Panc1 (cell line): Measurements from ENCODE around the gene ADD1. TPM values are rescaled to one million over a fixed set of nuclear protein-coding genes. Genes with fewer than 3 reads are reported as not detected.

ENCODE experiments used
- ATAC-seq: fragments of 200-7000 bp; cut with Tn5 transposase; 2 replicates; pipeline ENCODE4 v1.9.1; 2020; ENCODE audit warnings: mild to moderate bottlenecking, moderate library complexity
- BruUV-seq: library from RNA; stranded (reverse); fragments of 400-500 nt; replicated peaks from 2 replicates; lab custom pipeline; 2021; lab: Mats Ljungman, UMichigan
- CTCF ChIA-PET: fragments of 300-600 bp; sonication (Branson Sonifier 250); formaldehyde crosslinking; loops from one replicate; lab custom pipeline; 2022; ENCODE audit warnings: antibody characterized with exemption; lab: Charles Lee
- POLR2A ChIA-PET: fragments of 300-600 bp; sonication (Branson Sonifier 250); formaldehyde crosslinking; loops from one replicate; lab custom pipeline; 2022; ENCODE audit warnings: antibody characterized with exemption; lab: Charles Lee
- DNase-seq: peaks from one replicate; pipeline ENCODE4 v3.0.0-alpha.2; 2010; ENCODE audit warnings: low read depth, low spot score
- H3K27ac ChIP-seq: 2 replicates; pipeline ENCODE4 v1.5.1; 2011; ENCODE audit warnings: mild to moderate bottlenecking, low read length, inconsistent platforms
- H3K27me3 ChIP-seq: fragments of 200-500 bp; sonication (Bioruptor generic); 2 replicates; pipeline ENCODE4 v1.6.0; 2014; ENCODE audit warnings: low read length, inconsistent platforms; ENCODE audit not compliant: control insufficient read depth, insufficient read depth
- H3K36me3 ChIP-seq: fragments of 200-500 bp; sonication (Bioruptor generic); 2 replicates; pipeline ENCODE4 v1.5.1; 2014; ENCODE audit warnings: inconsistent platforms, mild to moderate bottlenecking, low read length, moderate library complexity; ENCODE audit not compliant: control insufficient read depth, insufficient read depth
- H3K4me1 ChIP-seq: 2 replicates; pipeline ENCODE4 v1.5.1; 2011; ENCODE audit warnings: inconsistent platforms, mild to moderate bottlenecking, low read length, moderate library complexity; ENCODE audit not compliant: control insufficient read depth, insufficient read depth
- H3K4me3 ChIP-seq, 2 experiments: 2 replicates each; pipeline ENCODE4 v1.5.1; 2011 to 2012; ENCODE audit warnings: low read depth in 2 of 2, low read length in 2 of 2, mild to moderate bottlenecking in 2 of 2, inconsistent platforms in 1 of 2, moderate library complexity in 1 of 2
- H3K9me3 ChIP-seq: fragments of 200-500 bp; sonication (Bioruptor generic); 2 replicates; pipeline ENCODE4 v1.5.1; 2014; ENCODE audit warnings: low read depth, mild to moderate bottlenecking, inconsistent platforms, low read length, moderate library complexity; ENCODE audit not compliant: control insufficient read depth, insufficient read depth
- POLR2AphosphoS5 ChIP-seq: IDR thresholded peaks from 2 replicates; pipeline ENCODE4 v1.6.1; 2012; ENCODE audit warnings: mild to moderate bottlenecking, low read depth, low read length, moderate library complexity
- SIN3A ChIP-seq: IDR thresholded peaks from 2 replicates; pipeline ENCODE4 v1.6.1; 2012; ENCODE audit warnings: low read depth, mild to moderate bottlenecking, low read length, moderate library complexity, borderline replicate concordance; ENCODE audit not compliant: insufficient read depth
- TCF7L2 ChIP-seq: IDR thresholded peaks from 2 replicates; pipeline ENCODE4 v1.6.1; 2011; ENCODE audit warnings: mild to moderate bottlenecking, low read depth, low read length, inconsistent platforms
- in situ Hi-C: cut with HindIII; loops from 2 replicates; pipeline ENCODE4 v1.10.0; 2016; ENCODE audit warnings: low sequenced_read_pairs, low pct_unique_long_range_greater_than_20kb
- intact Hi-C: fragments of 100-400 bp; cut with micrococcal nuclease; formaldehyde crosslinking; loops from one replicate; pipeline ENCODE4 v1.10.0; 2022; ENCODE audit not compliant: unreplicated experiment
- total RNA-seq: library from RNA; stranded (reverse); gene quantifications from one replicate; pipeline ENCODE4 v1.2.1, GENCODE V29; 2021; ENCODE audit not compliant: unreplicated experiment
- TF ChIP-seq, protein P1 (sequence below): fragments of 450-650 bp; IDR thresholded peaks from 2 replicates; pipeline ENCODE4 v1.5.1; 2017; ENCODE audit warnings: mild to moderate bottlenecking
- TF ChIP-seq, protein P2 (sequence below), 2 experiments: IDR thresholded peaks; 2 replicates each; pipeline ENCODE4 v1.6.1; 2011 to 2012; ENCODE audit warnings: low read depth in 2 of 2, control low read depth in 1 of 2, low read length in 1 of 2, mild to moderate bottlenecking in 1 of 2, moderate library complexity in 1 of 2; ENCODE audit not compliant: insufficient read depth in 1 of 2

The ADD1 gene
- total RNA-seq, 1 experiment from 2014 or later: 158 TPM

DNA sequence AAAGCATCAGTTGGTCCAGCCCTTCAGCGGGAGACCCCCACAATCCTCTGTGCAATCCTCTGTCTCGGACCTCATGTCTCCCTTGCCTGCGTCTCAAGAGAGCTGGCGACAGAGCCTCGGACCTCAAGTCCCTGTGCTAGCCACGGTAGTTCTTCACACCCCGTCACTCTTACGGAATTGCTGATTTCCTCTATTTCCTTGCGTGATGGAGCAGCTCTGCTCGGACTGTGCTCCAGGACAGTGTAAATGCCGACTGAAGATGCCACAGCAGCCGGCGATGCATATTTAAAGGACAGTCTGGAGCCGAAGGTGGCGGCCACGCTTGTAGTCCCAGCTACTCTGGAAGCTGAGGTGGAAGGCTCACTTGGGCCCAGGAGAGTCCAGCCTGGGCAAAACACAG is 121.6 kb downstream of the ADD1 start:
- CTCF ChIA-PET: no interaction called here
- no peaks in the 10 kb centered on the region for H3K27me3 ChIP-seq
- DNase-seq: no peak
- H3K4me3 ChIP-seq: no peak overlapping the region
- peaks cover 3% of the 10 kb centered on the region; the same call in 1 of the 2 replicates for H3K4me1 ChIP-seq
- H3K27ac ChIP-seq: no peak overlapping the region
- TF ChIP-seq TCF7L2 (no peak), POLR2AphosphoS5 (no peak), SIN3A (no peak)
- TF ChIP-seq, protein P1, sequence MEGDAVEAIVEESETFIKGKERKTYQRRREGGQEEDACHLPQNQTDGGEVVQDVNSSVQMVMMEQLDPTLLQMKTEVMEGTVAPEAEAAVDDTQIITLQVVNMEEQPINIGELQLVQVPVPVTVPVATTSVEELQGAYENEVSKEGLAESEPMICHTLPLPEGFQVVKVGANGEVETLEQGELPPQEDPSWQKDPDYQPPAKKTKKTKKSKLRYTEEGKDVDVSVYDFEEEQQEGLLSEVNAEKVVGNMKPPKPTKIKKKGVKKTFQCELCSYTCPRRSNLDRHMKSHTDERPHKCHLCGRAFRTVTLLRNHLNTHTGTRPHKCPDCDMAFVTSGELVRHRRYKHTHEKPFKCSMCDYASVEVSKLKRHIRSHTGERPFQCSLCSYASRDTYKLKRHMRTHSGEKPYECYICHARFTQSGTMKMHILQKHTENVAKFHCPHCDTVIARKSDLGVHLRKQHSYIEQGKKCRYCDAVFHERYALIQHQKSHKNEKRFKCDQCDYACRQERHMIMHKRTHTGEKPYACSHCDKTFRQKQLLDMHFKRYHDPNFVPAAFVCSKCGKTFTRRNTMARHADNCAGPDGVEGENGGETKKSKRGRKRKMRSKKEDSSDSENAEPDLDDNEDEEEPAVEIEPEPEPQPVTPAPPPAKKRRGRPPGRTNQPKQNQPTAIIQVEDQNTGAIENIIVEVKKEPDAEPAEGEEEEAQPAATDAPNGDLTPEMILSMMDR: no peak
- TF ChIP-seq, protein P2, sequence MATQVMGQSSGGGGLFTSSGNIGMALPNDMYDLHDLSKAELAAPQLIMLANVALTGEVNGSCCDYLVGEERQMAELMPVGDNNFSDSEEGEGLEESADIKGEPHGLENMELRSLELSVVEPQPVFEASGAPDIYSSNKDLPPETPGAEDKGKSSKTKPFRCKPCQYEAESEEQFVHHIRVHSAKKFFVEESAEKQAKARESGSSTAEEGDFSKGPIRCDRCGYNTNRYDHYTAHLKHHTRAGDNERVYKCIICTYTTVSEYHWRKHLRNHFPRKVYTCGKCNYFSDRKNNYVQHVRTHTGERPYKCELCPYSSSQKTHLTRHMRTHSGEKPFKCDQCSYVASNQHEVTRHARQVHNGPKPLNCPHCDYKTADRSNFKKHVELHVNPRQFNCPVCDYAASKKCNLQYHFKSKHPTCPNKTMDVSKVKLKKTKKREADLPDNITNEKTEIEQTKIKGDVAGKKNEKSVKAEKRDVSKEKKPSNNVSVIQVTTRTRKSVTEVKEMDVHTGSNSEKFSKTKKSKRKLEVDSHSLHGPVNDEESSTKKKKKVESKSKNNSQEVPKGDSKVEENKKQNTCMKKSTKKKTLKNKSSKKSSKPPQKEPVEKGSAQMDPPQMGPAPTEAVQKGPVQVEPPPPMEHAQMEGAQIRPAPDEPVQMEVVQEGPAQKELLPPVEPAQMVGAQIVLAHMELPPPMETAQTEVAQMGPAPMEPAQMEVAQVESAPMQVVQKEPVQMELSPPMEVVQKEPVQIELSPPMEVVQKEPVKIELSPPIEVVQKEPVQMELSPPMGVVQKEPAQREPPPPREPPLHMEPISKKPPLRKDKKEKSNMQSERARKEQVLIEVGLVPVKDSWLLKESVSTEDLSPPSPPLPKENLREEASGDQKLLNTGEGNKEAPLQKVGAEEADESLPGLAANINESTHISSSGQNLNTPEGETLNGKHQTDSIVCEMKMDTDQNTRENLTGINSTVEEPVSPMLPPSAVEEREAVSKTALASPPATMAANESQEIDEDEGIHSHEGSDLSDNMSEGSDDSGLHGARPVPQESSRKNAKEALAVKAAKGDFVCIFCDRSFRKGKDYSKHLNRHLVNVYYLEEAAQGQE (IDR thresholded peaks at IDR 0.05; ENCODE audit: insufficient read depth in 1 of 2, low read depth in 2 of 2, low read length in 1 of 2): no peak
- no TSS peak for BruUV-seq
- in situ Hi-C loops: no loop called here
- ATAC-seq: no peak
- POLR2A ChIA-PET: no interaction called here
- H3K36me3 ChIP-seq: peaks cover 9% of the 10 kb centered on the region
- H3K9me3 ChIP-seq: no peaks in the 10 kb centered on the region
- intact Hi-C loops: no loop called here

DNA sequence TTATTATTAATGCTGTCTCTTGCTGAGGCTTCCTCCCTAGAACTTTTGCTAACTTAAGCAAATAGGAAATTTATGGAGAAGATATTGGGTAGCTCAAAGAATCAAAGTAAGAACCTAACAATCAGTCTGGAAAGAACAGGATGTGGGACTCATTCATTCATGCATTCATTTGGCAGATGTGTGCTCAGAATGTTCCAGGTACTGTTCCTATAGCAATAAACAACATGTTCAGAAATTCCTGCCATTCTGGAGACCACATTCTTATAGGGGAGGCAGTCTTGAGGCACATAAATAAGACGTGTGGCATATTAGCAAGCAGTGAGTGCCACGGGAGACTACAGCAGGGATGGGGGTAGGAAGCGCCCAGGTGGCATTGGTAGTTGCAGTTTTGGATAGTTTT is 124.7 kb downstream of the ADD1 start:
- POLR2A ChIA-PET: no interaction called here
- H3K4me1 ChIP-seq: no peaks in the 10 kb centered on the region
- H3K36me3 ChIP-seq: no peaks in the 10 kb centered on the region
- no peak overlapping the region for H3K4me3 ChIP-seq
- no peaks in the 10 kb centered on the region for H3K27me3 ChIP-seq
- ATAC-seq: no peak
- TF ChIP-seq SIN3A (no peak), TCF7L2 (no peak), POLR2AphosphoS5 (no peak)
- TF ChIP-seq, protein P1: no peak
- TF ChIP-seq, protein P2 (IDR thresholded peaks at IDR 0.05; ENCODE audit: insufficient read depth in 1 of 2, low read depth in 2 of 2, low read length in 1 of 2): no peak
- no TSS peak for BruUV-seq
- CTCF ChIA-PET: no interaction called here
- no peak for DNase-seq
- no peak overlapping the region for H3K27ac ChIP-seq
- in situ Hi-C loops: no loop called here
- no peaks in the 10 kb centered on the region for H3K9me3 ChIP-seq
- intact Hi-C loops: no loop called here
